HFFc6 (cell line): Measurements from ENCODE around the gene ELMO2. TPM values are rescaled to one million over a fixed set of nuclear protein-coding genes. Genes with fewer than 3 reads are reported as not detected.
A peak's percentile ranks its signal among the peaks of the same experiment; 100 is the strongest.

Experiments
- DNase-seq: peaks from one replicate; pipeline ENCODE4 v3.0.0-alpha.2; 2018
- H3K27ac Mint-ChIP-seq: 2 replicates; pipeline ENCODE4 v1.8.0; 2020; ENCODE audit warnings: mild to moderate bottlenecking, mixed read lengths
- H3K27me3 Mint-ChIP-seq: 2 replicates; pipeline ENCODE4 v1.8.0; 2021; ENCODE audit warnings: mild to moderate bottlenecking, moderate library complexity, mixed read lengths; ENCODE audit not compliant: insufficient read depth
- H3K36me3 Mint-ChIP-seq: 2 replicates; pipeline ENCODE4 v1.8.0; 2021; ENCODE audit warnings: low read depth, mixed read lengths
- H3K4me1 Mint-ChIP-seq: 2 replicates; pipeline ENCODE4 v1.8.0; 2020; ENCODE audit warnings: low read depth, mixed read lengths
- H3K4me3 Mint-ChIP-seq: 2 replicates; pipeline ENCODE4 v1.8.0; 2020; ENCODE audit warnings: mild to moderate bottlenecking, moderate library complexity, mixed read lengths
- H3K9me3 Mint-ChIP-seq: 2 replicates; pipeline ENCODE4 v1.8.0; 2020; ENCODE audit warnings: mild to moderate bottlenecking, mixed read lengths
- total RNA-seq, 6 experiments: library from RNA; stranded (reverse); fragmentation: NEBNext Ultra II Directional; extraction: Animal tissue kit (Norgen Biotek cat#: 25700); gene quantifications; 2 replicates in 1 of 6; 3 replicates in 5 of 6; pipeline ENCODE4 v1.2.3, GENCODE V29; 2021
- TF ChIP-seq, protein P1 (sequence below): fragments of 200-600 bp; sonication (generic); IDR thresholded peaks from 2 replicates; pipeline ENCODE4 v1.5.0; 2021; ENCODE audit warnings: antibody characterized with exemption, mild to moderate bottlenecking

The ELMO2 gene
- total RNA-seq, 6 experiments from 2014 or later: 39.3 to 48.0 (median 44.3) TPM

- Mint-ChIP-seq H3K27ac (no peak overlapping the region), H3K4me1 (peaks cover 4% of the 10 kb centered on the region), H3K36me3 (no peaks in the 10 kb centered on the region), H3K9me3 (no peaks in the 10 kb centered on the region), H3K27me3 (peaks cover 28% of the 10 kb centered on the region), H3K4me3 (no peak overlapping the region)
- no peak for DNase-seq
- TF ChIP-seq, protein P1, sequence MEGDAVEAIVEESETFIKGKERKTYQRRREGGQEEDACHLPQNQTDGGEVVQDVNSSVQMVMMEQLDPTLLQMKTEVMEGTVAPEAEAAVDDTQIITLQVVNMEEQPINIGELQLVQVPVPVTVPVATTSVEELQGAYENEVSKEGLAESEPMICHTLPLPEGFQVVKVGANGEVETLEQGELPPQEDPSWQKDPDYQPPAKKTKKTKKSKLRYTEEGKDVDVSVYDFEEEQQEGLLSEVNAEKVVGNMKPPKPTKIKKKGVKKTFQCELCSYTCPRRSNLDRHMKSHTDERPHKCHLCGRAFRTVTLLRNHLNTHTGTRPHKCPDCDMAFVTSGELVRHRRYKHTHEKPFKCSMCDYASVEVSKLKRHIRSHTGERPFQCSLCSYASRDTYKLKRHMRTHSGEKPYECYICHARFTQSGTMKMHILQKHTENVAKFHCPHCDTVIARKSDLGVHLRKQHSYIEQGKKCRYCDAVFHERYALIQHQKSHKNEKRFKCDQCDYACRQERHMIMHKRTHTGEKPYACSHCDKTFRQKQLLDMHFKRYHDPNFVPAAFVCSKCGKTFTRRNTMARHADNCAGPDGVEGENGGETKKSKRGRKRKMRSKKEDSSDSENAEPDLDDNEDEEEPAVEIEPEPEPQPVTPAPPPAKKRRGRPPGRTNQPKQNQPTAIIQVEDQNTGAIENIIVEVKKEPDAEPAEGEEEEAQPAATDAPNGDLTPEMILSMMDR: no peak
Observed at GRCh38 chr20:46415773-46416172, 9.4 kb upstream of the ELMO2 start.

DNA sequence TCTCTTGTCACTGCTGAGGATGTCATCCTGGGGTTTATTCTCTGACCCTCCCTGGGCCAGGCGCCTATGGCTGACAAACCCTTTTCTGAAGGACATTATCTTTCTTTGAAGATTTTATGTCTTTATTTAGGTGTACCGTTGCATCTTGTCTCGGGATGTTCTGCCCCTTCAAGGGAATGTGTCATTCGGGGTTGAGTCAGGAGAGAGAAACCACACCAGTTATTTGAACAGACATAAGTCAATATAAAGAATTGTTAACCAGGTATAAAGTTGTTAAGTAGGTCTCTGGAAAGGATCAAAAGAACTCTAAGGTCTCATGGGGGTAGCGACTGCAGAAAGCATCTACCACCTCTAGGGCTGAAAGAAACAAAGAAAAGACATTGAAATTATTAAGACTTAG, 8.2 kb upstream of the ELMO2 start:
- no peak for DNase-seq
- H3K36me3 Mint-ChIP-seq: no peaks in the 10 kb centered on the region
- no peak overlapping the region for H3K4me3 Mint-ChIP-seq
- H3K4me1 Mint-ChIP-seq: peaks cover 9% of the 10 kb centered on the region
- H3K9me3 Mint-ChIP-seq: no peaks in the 10 kb centered on the region
- peaks cover 25% of the 10 kb centered on the region for H3K27me3 Mint-ChIP-seq
- TF ChIP-seq, protein P1: no peak
- H3K27ac Mint-ChIP-seq: no peak overlapping the region

DNA sequence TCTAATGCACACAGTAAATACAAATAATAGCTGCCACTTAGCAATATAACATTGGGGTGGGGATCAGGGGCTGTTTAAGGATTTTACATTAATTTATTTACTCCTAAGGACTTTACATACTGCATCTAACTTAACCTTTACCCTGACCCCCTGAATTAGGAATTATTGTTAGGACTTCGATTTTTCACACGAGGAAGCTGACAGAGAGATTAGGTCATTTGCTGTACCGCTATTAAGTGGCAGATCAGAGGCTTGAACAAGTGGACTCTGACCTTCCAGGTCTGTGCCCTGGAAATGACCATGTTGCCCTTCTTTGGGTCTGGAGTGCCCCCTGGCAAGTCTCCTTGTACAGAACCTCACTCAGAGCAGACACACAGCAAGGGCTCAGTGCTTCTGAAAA, 5.2 kb upstream of the ELMO2 start:
- no peak overlapping the region for H3K4me3 Mint-ChIP-seq
- no peak for DNase-seq
- no peaks in the 10 kb centered on the region for H3K9me3 Mint-ChIP-seq
- H3K36me3 Mint-ChIP-seq: no peaks in the 10 kb centered on the region
- peaks cover 25% of the 10 kb centered on the region for H3K4me1 Mint-ChIP-seq
- H3K27me3 Mint-ChIP-seq: peaks cover 17% of the 10 kb centered on the region
- TF ChIP-seq, protein P1: no peak
- H3K27ac Mint-ChIP-seq: no peak overlapping the region

- Mint-ChIP-seq H3K27me3 (peaks cover 8% of the 10 kb centered on the region), H3K4me3 (no peak overlapping the region), H3K9me3 (no peaks in the 10 kb centered on the region), H3K27ac (no peak overlapping the region), H3K36me3 (peaks cover 5% of the 10 kb centered on the region; the same call in 1 of the 2 replicates), H3K4me1 (peaks cover 43% of the 10 kb centered on the region)
- TF ChIP-seq, protein P1: no peak
- DNase-seq: no peak
Observed at GRCh38 chr20:46408281-46408731, 1.9 kb upstream of the ELMO2 start.

GRCh38 chr20:46407671-46407996, 1.2 kb upstream of the ELMO2 start:
- Mint-ChIP-seq H3K9me3 (no peaks in the 10 kb centered on the region), H3K36me3 (peaks cover 5% of the 10 kb centered on the region; the same call in 1 of the 2 replicates), H3K27me3 (peaks cover 4% of the 10 kb centered on the region), H3K27ac (no peak overlapping the region), H3K4me3 (peak overlapping the region; percentile 95), H3K4me1 (peaks cover 50% of the 10 kb centered on the region)
- DNase-seq: no peak
- TF ChIP-seq, protein P1: no peak
